ENCODE results near the gene LRIT2. TPM values are rescaled to one million over a fixed set of nuclear protein-coding genes. Genes with fewer than 3 reads are reported as not detected.

LRIT2 gene
- total RNA-seq, 1 experiment from 2014 or later, result not detected

DNA sequence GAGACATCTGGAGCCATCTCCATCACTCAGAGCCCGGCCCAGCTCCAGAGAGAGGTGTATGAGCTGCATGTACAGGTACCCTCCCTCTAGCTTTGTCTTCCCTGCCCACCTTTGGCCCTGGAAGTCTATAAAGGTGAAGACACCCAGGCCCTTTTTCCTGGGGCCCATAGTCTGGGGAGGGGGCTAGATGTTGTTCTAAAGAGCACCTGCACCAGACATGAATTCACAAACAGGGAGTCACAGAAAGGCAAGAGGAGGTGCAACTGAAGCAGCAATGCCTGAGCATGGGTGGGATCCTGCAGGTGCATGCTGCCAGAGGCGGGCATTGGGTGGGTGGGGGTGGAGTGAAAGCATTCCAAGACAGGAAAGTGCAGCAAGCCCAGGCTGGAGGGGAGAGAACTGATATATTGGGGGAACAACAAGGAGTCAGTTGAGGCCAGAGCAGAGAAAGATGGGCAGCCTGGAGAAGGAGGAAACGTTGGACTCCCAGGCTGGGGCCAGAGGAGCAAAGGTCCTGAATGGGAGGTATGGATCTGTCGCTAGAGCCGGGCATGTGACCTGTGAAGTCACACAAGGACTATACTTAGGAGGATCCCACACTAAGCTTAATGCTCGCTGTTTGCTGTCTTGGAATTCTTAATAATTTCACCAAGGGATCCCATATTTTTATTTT lies 19.4 kb downstream of the LRIT2 start:
- DNase-seq (ENCODE audit: low read depth), result no peak

DNA sequence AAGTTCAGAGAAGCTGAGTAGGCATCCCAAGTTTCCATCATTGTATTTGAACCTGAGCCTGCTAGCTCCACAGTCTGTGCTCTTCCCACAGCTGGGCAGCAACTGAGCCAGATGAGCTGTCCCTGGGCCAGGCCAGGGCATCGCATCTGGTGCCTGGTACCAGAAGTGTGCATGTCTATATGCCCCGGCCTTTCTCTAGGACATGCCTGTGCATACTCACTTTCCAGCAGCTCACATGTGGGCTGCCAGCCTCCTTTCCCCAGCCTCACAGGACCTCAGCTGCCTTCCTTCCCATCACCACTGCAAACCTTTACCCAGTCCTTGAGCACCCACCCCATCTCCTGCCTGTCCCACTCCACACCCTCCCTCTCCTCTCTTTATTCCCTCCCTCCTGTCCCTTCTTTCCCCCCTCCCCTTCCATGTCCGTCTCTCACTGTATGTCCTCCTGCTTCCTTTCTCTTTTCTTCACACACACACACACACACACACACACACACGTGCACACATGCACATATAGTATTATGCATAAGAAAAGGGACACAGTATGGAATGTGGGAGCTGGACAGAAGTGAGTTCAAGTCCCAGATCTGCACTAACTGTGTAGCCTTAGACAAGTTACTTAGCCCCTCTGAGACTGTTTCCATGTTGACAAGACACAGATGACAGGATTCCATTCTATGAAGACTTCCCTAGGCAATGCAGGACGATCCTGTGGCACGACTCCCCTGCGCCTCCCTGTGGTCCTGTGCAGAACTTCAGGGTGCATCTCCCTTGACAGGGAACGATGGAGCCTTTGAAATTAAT lies 20.1 kb downstream of the LRIT2 start:
- DNase-seq (ENCODE audit: low read depth), result peak; percentile 34

DNA sequence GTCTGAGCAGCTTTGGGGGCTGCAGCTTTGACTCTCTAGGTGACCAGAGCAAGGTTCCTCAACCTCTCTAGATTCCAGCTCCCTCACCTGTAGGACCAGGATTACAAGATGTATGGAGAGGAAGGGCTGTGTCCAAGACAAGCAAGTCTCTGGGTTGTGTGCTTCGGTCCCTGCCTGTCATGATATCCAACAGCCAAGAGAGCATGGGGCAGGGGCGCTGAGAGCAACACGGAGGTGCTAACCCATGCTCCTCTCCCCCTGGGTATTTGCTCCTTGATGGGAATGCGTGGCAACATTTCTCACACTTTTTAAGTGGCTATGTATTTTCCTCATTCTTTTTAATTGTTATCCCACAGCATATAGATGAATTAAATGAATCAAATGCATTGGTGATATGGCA lies 20.7 kb downstream of the LRIT2 start:
- no peak for DNase-seq (ENCODE audit: low read depth)

DNA sequence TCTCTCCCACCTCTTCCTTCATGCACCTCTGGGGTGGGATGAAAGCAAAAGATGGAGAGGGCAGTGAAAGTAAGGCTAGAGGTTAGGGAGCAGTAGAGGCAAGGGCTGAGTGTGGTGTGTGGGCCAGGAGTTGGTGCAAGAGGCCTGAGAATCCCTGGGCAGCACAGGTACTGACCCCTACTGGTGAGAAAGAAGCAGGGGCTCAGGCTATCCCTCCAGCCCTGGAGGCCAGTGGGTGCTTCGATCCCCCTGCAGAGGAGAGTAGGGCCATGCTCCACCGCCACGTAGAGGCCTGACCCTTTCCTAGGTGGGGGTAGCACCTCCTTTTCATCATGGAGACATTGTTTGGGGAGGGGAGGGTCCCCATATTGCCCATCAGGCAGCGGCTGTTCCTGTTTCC lies 21.2 kb downstream of the LRIT2 start:
- no peak for DNase-seq (ENCODE audit: low read depth)

DNA sequence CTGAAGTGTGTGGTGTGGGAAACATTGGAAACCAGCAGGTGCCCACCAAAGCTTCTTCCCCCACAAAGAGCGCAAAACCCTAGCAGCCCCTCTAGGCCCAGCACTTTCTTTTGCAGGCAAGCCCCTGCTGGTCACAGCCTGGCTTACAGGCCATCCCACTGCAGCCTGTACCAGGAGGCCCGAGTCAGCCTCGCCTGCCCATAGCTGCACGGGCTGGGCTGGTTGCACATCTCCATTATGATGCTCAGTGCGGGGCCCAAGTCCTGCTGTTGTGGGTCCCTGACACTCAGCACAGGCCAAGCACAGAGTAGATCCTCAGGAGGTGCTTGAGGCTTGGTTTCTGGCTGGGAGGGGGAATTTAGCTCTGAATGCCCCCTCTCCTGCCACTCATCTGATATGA lies 23.0 kb downstream of the LRIT2 start:
- no peak for DNase-seq (ENCODE audit: low read depth)

DNA sequence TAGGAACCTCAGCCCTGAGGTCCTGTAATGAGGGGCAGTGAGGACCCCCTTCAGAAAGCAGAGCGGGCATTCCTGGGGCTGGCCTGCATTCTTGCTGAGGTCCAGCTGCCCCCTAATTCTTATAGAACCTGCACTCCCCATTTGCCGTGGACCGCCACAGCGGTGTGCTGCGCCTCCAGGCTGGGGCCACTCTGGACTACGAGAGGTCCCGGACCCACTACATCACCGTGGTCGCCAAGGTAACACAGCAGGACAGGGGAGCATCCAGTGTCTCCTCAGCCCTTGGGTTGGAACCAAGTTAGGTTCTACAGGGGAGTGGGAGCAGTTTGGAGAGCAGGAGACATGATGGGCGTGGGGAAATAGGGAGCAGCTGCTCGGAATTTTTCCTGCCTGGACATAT lies 23.7 kb downstream of the LRIT2 start:
- no peak for DNase-seq (ENCODE audit: low read depth)

DNA sequence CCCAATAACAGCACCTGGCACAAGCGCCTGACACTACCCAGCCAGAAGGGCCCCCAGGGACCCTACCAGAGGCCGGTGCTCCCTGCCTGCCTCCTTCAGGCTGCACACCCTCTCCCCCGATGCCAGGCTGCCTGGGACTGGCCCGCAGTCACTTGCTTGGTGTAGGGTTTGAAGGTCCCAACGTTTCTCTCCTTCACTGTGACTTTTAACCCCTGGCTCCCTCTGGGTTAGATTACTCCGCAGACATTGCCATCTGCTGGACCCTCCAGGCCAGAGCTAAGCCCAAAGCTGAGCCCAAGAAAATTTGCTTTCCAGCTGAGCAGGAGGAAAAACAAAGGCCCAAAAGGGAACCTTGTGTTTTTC lies 24.1 kb downstream of the LRIT2 start:
- DNase-seq (ENCODE audit: low read depth), result no peak

DNA sequence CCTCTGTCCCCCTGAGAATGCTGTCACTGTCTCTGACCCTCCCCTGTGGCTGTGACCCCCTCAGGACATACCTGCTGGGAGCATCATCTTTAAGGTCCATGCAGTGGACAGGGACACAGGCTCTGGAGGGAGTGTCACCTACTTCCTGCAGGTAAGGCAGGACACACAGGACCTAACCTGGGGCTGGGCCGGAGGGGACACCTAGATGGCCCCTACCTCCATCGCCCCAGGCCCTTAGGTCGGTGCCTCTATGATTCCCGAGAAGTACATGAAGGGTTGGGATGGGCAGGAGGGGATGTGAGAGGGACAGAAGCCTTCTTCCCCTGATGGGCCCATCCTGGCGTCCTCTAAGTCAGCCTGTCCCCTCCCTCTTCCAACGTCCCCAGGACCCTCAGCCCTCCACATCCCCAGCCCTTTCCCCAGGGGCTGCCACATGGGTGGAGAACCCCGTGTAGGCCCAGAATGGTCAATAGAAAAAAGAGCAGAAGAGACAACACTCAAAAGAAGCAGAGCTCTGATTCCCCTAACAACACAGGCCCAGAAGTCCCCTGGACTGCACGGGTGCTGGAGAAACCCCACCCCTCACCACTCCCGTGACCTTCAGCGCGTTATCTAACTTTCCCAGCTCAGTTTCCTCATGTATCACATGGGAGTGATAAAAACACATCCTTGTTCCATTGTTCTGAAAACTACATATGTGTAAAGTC lies 24.7 kb downstream of the LRIT2 start:
- no peak for DNase-seq (ENCODE audit: low read depth)

DNA sequence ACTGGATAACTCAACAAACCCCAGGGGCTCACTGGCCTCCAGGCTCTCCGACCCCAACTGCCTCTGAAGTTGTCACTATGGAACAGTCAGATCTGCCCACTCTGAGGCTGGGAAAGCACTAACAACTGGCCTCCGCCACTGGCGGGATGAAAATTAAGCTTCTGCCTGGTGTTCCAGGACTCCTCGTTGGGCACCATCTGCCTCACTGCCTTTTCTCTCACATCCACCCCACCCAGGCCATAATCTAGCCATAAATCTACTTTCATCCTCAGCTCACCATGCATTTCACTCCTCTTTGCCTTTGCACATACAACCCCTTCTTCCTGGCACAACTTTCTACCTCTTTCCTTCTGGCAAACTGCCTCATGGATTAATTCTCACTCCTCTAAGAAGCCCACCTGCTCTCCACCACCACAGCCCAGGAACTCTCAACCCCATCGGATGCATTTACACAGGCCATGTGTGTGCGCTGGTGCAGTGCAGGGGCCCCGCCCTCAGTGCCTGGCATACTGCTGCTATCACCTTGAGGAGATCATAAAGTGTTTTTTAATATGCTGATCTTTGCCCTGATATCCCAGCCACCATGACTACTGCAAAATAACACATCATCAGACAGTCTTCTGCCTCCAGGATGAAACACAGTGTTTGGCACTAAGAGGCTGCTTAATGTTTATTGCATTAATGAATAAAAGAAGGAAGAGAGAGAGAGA lies 27.0 kb downstream of the LRIT2 start:
- no peak for DNase-seq (ENCODE audit: low read depth)

DNA sequence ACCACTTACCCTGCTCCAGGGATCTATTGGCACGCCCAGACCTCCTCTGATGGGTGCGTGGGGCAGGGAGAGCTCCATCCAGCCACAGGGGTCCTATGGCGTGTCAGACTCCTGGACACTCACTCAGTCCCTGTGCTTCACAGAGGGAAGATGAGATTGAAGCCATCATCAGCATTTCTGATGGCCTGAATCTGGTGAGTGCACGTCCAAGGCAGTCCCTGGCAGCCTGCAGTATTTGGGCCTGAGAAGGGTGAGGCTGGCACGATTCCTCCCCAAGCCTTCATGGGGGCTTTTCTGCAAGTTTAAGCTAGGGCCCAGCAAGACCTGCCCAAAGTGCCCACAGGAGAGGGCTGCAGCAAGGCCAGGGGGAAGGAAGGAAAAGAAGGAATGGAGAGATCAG lies 27.7 kb downstream of the LRIT2 start:
- DNase-seq (ENCODE audit: low read depth), result no peak

DNA sequence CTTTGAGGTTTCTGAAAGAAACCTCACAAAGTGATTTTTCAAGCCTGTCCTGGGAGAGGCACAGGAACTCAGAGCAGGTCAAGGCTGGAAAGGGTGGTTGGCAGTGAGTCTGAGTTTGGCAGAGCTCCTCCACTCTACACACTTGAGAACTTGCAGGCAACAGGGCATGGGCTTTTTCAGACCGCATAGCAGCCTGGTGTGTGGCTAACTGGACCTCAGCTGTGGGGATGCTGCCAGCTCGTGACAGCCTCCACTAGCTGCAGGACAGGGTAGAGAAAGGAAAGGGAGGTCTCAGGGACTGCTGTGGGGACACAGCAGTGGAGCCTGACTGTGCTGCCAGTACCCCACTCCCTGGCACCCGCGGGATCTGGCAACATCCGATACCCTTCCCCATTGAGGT lies 28.4 kb downstream of the LRIT2 start:
- no peak for DNase-seq (ENCODE audit: low read depth)

DNA sequence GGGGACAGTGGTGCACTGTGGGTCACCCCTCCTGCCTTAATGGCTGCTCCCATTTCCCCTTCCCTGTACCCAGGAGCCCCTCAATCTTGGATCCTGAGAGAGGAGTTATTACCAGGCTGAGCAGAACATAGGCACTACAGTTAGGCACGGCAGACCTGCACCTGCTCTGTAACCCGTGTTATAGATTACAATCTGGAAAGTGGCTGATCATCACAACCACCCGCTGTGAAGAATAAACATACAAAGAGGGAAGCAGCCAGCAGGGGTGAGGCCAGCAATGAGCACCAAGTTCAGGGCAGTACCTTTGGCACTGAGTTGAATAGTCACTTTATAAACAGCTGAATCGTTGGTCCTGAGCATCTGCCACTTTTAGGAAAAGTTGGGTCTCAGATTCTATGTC lies 29.3 kb downstream of the LRIT2 start:
- no peak for DNase-seq (ENCODE audit: low read depth)

DNA sequence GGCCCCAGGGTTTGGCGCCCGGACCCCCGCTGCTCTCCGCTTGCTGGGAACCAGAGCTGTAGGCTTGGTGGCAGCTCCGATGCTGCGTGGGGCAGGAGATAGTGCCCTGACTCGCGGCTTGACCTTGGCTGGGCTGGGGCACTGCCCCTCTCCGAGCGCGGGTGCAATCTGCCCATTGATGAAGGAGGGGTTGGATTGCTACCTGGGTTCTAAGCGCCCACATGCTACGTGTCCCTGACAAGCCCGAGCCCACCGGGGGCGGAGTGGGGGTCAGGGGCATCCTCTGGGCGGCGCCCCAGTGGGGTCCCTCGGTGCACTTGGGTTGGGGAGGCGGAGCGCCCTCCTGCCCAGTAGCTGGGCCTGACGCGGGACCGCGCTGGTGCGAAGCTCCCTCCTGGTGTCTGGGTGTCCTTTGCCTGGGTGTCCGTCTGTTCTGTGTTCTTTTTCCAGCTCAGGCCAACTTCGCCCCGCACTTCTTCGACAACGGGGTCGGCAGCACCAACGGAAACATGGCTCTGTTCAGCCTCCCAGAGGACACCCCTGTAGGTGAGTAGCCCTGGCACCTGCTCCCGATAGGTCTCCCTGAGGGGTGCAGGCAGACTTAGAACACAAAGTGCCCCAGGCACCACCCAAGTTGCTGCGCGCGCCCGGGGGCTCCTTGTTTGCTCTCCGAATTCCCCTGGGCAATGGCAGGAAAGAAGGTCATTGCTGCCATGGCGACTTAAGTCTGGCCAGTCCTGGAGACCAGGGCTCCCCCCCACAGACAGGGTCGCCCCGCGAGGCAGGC lies 30.1 kb downstream of the LRIT2 start:
- DNase-seq (ENCODE audit: low read depth), result no peak

DNA sequence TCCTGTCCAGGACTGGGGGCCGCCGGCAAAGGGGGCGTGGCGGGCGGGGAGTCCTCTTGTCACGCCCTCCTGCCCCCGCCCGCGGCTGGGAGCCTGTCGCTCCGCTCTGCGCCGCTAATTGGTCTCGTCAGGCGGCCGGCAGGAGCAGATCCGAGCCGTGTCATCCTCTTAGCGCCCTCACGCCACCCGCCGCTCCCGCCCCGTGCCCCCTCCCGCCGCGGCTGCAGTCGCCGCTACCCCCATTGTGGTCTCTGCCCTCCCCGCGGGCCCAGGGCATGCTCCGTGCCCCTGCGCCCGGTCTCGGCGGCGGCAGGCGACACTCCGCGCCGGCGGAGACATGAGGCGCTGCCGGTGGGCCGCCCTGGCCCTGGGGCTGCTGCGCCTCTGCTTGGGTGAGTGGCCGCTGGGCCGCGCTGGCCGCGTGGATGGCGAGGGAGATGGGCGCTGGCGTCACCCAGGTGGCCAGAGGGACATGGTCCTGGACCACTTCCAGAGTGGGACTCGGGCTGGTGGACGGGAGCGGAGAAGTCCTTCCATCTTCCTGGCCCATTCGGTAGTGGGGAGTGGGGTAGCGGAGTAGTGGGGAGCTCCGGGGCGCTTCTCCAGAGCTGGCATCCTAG lies 30.8 kb downstream of the LRIT2 start, which contains the start of gene CDHR1:
Gene CDHR1 (plus strand): TSS at position 114 of the 620 bp plus-strand sequence. CDS start 224 bp downstream, at position 338.
- DNase-seq (ENCODE audit: low read depth), result no peak

DNA sequence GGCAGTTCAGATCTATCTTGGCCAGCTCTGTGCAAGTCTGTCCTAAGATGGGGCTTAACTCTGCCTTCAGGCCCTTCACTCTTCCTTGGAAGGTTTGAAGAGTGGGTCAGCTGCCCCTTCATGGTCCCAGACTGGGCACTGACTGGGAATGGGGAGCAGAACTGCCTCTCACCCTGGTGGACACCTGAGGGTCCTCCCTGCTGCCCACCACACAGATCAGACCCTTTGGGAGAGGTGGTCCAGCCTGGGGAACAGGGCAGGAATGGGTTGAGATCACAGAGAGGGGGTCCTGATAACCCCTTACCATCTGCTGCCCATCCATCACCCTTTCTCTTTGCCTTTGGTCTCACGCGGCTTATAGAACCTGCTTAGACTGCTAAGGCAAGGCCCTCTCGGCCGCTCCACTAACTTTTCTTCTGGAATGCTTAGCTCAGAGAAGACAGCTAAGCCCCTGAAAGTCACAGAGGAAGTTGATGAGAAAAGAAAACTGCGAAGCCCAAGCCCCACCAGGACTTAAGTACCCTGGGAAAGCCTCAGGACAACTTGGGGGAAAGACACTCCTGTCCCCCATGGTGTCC lies 31.4 kb downstream of the LRIT2 start:
- no peak for DNase-seq (ENCODE audit: low read depth)

DNA sequence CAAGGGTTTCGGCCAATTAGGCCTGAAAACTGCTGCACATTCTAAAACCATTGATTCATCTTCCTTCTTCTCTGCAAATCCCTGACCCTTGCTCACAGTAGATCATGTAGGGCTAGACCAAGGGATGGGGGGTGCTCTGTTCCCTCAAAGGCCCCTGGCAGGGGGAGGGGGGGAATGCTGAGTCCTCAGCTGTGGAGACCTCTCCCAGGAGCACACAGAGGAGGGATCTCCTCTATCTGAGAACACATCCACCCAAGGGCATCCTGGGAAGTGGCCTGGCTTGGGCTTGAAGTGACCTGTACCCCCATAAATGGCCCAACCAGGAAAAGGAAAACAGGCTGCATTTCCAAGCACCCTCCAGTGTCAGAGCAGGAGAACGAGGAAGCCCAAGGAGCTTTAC lies 32.0 kb downstream of the LRIT2 start:
- no peak for DNase-seq (ENCODE audit: low read depth)

DNA sequence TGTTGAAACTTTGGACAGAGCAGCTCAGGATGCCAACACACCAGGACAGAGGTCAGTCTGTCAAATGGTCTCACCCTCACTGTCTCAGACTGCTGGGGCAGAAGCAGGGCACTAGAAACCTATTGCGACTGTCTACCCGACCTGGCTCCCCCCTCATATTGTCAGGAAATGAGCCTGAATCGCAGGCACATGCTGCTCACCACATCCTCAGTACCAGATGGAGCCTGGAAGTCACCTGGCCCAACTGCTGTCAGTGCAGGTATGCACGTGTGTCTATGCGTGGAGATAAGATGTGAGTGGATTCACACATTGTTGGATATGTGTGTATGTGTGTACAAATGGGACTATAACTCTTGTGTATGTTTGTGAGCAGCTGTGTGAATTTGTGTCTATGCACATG lies 34.2 kb downstream of the LRIT2 start:
- DNase-seq (ENCODE audit: low read depth), result no peak

DNA sequence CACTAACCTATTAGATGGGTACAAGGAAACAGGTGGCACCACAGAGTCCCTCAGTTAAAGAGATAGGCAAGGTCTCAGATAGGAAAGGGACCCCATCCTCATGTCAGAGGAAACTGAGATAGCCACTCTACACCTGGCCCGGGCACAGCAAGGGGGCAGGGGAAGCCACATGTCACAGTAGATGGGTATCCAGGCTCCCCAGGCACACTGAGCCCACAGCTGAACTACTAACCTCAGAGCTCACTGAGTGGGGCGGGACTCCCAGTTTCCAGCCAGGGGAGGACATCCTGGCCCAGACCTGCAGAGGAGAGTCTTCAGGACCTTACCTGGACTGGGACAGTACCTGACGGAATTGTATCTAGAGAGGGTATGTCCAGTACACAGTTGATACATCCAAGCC lies 34.7 kb downstream of the LRIT2 start:
- DNase-seq (ENCODE audit: low read depth), result no peak

DNA sequence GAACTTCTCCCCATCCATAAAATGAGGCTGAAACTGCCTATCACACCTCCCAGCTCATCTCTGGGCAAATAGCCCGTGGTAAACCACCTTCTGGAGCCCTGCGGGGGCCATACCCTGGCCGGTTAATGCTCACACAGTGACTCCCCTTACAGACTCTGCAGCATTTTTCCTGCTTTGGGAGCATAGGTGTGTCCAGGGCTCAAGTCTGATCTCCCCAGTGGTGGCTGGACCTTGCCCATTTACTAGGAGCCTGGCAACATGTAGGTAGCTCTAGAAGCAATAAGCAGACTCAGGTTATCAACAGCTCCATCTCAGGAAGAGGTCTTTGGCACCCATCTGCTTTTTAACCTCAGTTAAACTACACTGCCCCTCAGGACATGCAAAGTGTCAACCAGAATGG lies 36.5 kb downstream of the LRIT2 start:
- no peak for DNase-seq (ENCODE audit: low read depth)

DNA sequence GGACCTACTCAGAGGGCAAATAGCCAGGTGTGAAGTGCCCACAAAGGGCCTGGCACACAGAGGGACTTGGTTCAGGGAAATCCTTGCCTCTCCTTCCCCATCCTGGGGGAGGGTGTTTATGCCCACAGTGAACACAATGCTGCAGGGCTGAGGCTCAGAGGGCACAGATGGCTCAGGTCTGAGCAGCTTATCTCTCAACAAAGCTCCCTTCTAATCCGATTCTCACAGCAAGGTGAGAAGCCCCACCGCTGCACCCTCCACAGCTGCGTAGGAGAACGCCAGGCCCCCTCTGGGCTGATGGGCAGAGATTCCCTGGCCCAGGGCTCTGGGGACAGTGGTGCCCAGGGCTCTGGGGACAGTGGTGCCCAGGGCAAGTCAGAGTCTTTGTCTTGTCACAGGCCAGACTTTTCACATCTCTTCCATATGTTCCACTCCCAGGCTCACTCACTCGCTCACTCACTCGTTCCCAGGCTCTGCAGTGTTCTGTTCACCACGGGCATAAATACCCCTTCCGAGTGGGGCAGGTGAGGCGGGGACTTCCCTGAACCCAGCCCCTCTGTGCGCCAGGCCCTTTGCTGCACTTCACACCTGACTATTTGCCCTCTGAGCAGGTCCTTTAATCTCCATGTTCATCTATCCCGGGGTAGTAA lies 39.7 kb downstream of the LRIT2 start:
- DNase-seq (ENCODE audit: low read depth), result no peak

Measured in LHCN-M2 (cell line).